Left ventricle myocardium inferior (tissue), 1 donor: ENCODE results near the gene MAPK8IP2. TPM values are rescaled to one million over a fixed set of nuclear protein-coding genes. Genes with fewer than 3 reads are reported as not detected.
"Not testable (repeated sequence)": the region's sequence is repeated elsewhere in the genome, so short reads cannot be mapped to it uniquely, and the experiment has no call there.

ENCODE experiments used
- DNase-seq: peaks from one replicate; pipeline ENCODE4 v3.0.0-alpha.2; 2020
- H3K27ac ChIP-seq: fragments of 200-600 bp; replicated peaks from 2 replicates; pipeline ENCODE4 v1.8.0; 2021
- H3K27me3 ChIP-seq: fragments of 200-600 bp; 2 replicates; pipeline ENCODE4 v1.8.0; 2021; ENCODE audit warnings: low read depth
- H3K36me3 ChIP-seq: fragments of 200-600 bp; 2 replicates; pipeline ENCODE4 v1.8.0; 2021
- H3K4me1 ChIP-seq: fragments of 200-600 bp; 2 replicates; pipeline ENCODE4 v1.8.0; 2021
- H3K4me3 ChIP-seq: fragments of 200-600 bp; 2 replicates; pipeline ENCODE4 v1.8.0; 2021; ENCODE audit warnings: mild to moderate bottlenecking, moderate library complexity
- H3K9me3 ChIP-seq: fragments of 200-600 bp; replicated peaks from 2 replicates; pipeline ENCODE4 v1.8.0; 2021
- intact Hi-C: fragments of 100-400 bp; cut with micrococcal nuclease; formaldehyde crosslinking; loops from one replicate; pipeline ENCODE4 v1.11.0; 2022
- total RNA-seq: library from RNA; stranded (reverse); fragmentation: NEBNext Ultra II Directional; extraction: Animal tissue kit (Norgen Biotek cat#: 25700); gene quantifications from one replicate; pipeline ENCODE4 v1.2.1, GENCODE V29; 2021
- TF ChIP-seq, protein P1 (sequence below): fragments of 200-600 bp; IDR thresholded peaks from 2 replicates; pipeline ENCODE4 v1.8.0; 2021; ENCODE audit warnings: antibody characterized with exemption, mild to moderate bottlenecking, borderline replicate concordance
- donor health status: DM: no; HTN: yes; CAD: no; lungs with severe emphysema.

Gene MAPK8IP2
- total RNA-seq, 1 donor from 2014 or later, result 0.33 TPM

DNA sequence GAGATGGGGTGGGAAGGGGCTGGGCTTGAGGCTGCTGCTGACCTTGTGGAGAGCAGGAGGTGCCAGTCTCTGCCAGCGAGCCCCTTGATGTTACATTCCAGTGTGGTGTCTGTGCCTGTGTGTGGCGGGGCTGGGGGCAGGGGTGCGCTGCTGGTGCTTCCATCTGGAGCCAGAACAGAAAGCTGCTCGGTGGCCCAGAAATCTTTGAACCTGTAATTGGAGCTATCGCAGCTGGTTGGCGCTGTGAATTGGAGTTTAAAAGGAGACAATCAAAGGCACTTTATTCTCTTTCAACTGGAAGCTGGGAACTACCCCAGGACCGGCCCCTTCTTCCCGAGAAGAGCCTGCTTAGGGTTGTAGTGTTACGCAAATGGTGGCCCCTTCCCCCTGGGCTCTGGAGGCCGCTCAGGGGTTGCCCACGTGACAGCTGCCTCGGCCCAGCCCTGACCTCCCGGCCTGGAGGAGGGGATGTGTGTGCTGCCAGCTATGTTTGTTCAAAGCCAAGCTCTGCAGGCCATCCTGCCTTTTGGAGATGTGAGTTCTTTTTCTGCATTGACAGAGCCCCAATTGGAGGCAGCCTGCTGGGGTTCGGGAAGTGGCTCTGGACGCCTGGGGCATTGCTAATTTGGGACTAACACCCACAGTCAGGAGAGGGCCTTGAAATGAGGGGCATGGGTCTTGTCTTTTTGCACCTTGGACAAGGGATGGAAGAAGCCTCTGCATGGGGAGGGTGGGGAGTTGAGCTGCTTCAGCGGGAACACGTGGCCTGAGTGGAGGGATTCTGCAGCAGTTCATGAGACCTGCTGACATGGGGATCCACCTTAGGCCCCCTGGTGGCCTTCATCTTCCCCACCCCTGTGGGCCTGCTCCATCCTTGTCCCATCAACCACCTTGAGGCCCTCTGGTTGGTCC, 41.4 kb downstream of the MAPK8IP2 start:
- Histone ChIP-seq H3K27ac (peak overlapping the region; percentile 77), H3K4me1 (peaks cover 18% of the 10 kb centered on the region), H3K36me3 (no peaks in the 10 kb centered on the region), H3K27me3 (peaks cover 36% of the 10 kb centered on the region), H3K4me3 (peak overlapping the region; percentile 26), H3K9me3 (no peaks in the 10 kb centered on the region)
- intact Hi-C loops, result no loop called here
- DNase-seq, result no peak
- TF ChIP-seq, protein P1, sequence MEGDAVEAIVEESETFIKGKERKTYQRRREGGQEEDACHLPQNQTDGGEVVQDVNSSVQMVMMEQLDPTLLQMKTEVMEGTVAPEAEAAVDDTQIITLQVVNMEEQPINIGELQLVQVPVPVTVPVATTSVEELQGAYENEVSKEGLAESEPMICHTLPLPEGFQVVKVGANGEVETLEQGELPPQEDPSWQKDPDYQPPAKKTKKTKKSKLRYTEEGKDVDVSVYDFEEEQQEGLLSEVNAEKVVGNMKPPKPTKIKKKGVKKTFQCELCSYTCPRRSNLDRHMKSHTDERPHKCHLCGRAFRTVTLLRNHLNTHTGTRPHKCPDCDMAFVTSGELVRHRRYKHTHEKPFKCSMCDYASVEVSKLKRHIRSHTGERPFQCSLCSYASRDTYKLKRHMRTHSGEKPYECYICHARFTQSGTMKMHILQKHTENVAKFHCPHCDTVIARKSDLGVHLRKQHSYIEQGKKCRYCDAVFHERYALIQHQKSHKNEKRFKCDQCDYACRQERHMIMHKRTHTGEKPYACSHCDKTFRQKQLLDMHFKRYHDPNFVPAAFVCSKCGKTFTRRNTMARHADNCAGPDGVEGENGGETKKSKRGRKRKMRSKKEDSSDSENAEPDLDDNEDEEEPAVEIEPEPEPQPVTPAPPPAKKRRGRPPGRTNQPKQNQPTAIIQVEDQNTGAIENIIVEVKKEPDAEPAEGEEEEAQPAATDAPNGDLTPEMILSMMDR, result peak; percentile 57

DNA sequence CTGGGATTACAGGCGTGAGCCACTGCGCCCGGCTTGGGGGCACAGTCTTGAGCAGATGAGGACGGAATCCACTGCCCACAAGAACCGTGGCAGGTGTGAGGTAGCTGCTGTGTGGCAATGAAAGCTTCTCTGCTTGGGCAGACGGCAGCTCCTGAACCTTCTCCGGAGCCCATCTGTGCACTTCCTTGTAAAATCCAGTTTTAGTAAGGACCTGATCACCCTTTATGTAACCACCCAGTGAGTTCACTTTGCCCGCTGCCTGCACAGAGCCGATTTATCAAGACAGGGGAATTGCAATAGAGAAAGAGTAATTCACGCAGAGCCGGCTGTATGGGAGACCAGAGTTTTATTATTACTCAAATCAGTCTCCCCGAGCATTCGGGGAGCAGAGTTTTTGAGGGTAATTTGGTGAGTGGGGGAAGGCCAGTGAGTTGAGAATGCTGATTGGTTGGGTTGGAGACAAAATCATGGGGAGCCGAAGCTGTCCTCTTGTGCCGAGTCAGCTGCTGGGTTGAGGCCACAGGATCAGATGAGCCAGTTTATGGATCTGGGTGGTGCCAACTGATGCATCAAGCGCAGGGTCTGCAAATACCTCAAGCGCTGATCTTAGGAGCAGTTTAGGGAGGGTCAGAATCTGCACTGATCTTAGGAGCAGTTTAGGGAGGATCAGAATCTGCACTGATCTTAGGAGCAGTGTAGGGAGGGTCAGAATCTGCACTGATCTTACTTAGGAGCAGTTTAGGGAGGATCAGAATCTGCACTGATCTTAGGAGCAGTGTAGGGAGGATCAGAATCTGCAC, 42.6 kb downstream of the MAPK8IP2 start:
- H3K4me3 ChIP-seq, H3K9me3 ChIP-seq, DNase-seq, H3K27ac ChIP-seq, intact Hi-C loops, H3K36me3 ChIP-seq: not testable (repeated sequence)
- peaks cover 18% of the 10 kb centered on the region for H3K4me1 ChIP-seq
- H3K27me3 ChIP-seq, result peaks cover 41% of the 10 kb centered on the region

DNA sequence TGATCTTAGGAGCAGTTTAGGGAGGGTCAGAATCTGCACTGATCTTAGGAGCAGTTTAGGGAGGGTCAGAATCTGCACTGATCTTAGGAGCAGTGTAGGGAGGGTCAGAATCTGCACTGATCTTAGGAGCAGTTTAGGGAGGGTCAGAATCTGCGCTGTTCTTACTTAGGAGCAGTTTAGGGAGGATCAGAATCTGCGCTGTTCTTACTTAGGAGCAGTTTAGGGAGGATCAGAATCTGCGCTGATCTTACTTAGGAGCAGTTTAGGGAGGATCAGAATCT, 43.2 kb downstream of the MAPK8IP2 start:
- Histone ChIP-seq H3K4me1 (peaks cover 18% of the 10 kb centered on the region), H3K27me3 (peaks cover 41% of the 10 kb centered on the region)
- H3K9me3 ChIP-seq, intact Hi-C loops, H3K27ac ChIP-seq, DNase-seq, H3K36me3 ChIP-seq, H3K4me3 ChIP-seq: not testable (repeated sequence)

DNA sequence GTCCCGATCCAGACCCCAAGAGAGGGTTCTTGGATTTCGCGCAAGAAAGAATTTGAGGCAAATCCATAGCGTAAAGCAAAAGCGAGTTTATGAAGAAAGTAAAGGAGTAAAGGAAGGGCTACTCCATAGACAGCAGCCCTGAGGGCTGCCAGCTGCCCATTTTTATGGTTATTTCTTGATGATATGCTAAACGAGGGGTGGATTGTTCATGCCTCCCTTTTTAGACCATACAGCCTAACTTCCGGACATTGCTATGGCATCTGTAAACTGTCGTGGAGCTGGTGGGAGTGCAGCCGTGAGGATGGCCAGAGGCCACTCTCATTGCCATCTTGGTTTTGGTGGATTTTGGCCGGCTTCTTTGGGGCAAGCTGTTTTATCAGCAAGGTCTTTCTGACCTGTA, 52.7 kb downstream of the MAPK8IP2 start:
- H3K36me3 ChIP-seq, result no peaks in the 10 kb centered on the region
- peaks cover 28% of the 10 kb centered on the region for H3K4me1 ChIP-seq
- DNase-seq, result no peak
- intact Hi-C loops, result no loop called here
- H3K27ac ChIP-seq, result no peak overlapping the region
- H3K9me3 ChIP-seq, result peaks cover 11% of the 10 kb centered on the region
- peaks cover 51% of the 10 kb centered on the region for H3K27me3 ChIP-seq
- no peak overlapping the region for H3K4me3 ChIP-seq
- TF ChIP-seq, protein P1, result no peak

DNA sequence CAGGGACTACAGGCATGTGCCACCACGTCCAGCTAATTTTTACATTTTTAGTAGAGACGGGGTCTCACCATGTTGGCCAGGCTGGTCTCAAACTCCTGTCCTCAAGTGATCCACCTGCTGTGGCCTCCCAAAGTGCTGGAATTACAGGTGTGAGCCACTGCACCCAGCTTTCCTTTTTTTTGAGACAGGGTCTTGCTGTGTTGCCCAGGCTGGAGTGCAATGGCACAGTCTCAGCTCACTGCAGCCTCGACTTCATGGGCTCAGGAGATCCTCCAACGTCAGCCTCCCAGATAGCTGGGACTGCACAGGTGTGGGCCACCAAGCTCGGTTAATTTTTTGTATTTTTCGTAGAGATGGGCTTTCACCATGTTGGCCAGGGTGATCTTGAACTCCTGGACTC, 54.1 kb downstream of the MAPK8IP2 start:
- H3K4me3 ChIP-seq, H3K27ac ChIP-seq: not testable (repeated sequence)

DNA sequence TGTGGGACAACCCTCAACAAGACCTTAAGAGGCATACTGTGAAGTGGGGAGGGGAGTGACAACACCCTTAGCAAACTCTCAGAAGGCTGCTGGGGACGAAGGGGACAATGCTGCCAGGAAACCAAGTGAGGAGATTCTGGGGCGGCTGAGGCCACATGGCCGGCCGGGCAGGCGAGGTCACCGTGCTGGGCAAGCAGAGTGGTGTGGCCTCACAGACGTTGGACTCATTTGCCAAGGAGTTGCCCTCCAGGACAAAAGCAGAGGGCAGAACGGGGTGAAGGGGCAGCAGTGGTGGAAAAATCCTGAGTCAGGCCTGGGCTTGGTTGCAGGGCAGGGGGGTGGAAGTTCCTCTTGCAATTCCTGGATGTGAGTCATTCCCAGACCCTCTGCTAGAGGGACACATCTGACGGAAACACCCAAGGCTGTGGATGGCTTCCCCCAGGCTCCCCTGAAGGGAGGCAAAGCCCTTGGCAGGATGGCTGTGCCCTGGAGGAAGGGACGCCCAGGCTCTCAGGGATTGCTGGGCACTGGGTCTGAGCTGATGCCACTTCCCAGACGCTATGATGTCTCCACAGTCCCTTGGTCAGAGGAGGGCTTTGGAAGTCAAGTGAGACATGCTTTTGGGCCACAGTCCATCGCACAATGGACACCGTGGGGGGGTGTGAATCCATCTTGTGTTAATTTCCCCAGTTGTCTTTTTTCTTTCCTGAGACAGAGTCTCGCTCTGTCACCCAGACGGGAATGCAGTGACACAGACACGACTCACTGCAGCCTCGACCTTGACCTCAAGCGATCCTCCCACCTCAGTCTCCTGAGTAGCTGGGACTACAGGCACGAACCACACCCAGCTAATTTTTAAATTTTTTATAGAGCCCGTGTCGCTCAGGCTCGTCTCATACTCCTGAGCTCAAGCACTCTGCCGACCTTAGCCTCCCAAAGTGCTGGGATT, 55.8 kb downstream of the MAPK8IP2 start:
- Histone ChIP-seq H3K36me3 (no peaks in the 10 kb centered on the region), H3K27ac (peak overlapping the region; percentile 88), H3K4me1 (peaks cover 29% of the 10 kb centered on the region), H3K4me3 (no peak overlapping the region), H3K9me3 (no peaks in the 10 kb centered on the region), H3K27me3 (peaks cover 77% of the 10 kb centered on the region)
- intact Hi-C loops, result no loop called here
- DNase-seq, result no peak
- TF ChIP-seq, protein P1, result no peak

More for the DNA sequence above, 54.1 kb downstream of the MAPK8IP2 start:
- DNase-seq, H3K36me3 ChIP-seq, intact Hi-C loops, H3K9me3 ChIP-seq: not testable (repeated sequence)
- H3K27me3 ChIP-seq, result peaks cover 64% of the 10 kb centered on the region
- peaks cover 29% of the 10 kb centered on the region for H3K4me1 ChIP-seq
